Nucleus accumbens (tissue), 56 donors: ENCODE data around the gene PDE9A.

Experiments
- DNase-seq, 56 donors: peaks; one replicate each; lab custom pipeline; 2025; lab: John Stamatoyannopoulos, UW

Gene PDE9A

DNA sequence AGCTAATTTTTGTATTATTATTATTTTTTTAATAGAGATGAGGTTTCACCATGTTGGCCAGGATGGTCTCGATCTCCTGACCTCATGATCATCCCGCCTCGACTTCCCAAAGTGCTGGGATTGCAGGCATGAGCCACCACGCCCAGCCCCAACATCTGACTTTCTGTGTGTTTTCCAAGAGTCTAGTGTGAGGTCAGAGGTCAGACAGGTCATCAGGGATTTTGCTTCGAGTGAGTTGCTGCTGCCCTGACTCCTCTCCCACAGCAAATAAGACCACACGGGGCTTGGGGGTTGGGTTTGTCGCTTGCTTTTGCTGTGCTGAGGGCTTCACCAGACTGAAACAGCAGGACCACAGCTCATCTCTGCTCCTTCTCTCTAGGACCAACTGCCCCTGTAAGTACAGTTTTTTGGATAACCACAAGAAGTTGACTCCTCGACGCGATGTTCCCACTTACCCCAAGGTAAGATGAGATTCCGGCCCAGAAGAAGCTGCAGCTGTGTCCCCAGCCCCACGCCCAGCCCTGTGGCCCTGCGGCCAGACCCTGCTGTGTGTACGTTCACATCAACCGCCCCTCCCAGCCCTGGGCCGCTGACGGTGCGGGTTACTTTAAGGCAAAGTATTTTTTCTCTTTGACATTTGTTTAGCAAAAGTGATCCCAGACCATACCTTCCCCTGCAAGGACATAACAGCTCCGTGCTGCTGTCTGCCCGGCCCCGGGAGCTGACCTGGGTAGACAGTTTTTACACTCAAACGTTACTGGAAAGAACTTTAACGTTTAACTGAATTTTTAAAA, 97.5 kb downstream of the PDE9A start:
- DNase-seq: no peak

DNA sequence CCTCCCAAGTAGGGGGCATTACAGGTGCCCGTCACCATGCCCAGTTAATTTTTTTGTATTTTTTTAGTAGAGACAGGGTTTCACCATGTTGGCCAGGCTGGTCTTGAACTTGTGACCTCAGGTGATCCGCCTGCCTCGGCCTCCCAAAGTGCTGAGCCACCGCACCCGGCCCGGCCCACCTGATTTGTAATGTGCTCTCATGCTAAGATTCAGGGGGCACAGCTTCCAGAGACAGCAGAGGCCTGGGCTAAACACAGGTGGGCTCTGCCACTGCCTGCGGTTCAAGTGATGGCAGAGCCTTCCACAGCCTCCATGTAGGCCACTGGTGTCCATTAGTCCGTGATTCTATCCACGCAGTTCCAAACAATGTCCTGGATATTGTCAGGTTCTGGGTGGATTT, 98.4 kb downstream of the PDE9A start:
- no peak for DNase-seq

DNA sequence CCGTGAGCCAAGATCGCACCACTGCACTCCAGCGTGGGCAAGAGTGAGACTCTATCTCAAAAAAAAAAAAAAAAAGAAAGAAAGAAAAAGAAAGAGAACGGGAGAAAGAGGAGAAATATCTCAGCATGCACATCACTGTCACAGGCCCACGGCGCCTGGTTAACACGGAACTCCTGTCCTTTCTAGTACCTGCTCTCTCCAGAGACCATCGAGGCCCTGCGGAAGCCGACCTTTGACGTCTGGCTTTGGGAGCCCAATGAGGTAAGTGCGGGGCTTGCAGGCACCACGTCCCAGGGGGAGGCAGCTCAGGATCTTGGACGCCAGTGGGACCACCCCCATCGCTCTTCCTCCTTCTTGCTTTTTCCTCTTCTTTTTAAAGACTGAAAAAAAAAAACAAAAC, 100.4 kb downstream of the PDE9A start:
- no peak for DNase-seq

DNA sequence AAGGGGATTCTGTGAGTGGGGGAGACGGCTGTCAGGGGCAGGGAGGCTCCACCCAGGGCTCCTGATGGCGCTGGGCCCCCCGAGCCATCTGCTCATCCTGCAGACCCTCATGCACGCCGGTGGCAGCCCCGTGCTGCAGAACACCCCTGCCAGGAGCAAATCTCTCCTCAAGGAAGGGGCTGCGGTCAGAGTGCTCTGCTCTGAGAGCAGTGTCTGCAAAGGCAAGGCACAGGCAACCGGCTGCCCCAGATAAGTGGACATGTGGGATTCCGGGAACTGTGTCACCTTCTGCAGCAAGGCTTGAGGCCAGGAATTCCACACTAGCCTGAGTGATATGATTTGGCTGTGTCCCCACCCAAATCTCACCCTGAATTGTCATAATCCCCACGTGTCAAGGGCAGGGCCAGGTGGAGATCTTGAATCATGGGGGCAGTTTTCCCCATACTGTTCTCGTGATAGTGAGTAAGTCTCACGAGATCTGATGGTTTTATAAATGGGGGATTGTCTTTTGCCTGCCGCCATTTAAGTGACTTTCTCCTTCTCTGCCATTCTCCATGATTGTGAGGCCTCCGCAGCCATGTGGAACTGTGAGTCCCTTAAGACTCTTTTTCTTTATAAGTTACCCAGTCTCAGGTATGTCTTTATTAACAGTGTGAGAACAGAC, 101.0 kb downstream of the PDE9A start:
- DNase-seq: no peak

DNA sequence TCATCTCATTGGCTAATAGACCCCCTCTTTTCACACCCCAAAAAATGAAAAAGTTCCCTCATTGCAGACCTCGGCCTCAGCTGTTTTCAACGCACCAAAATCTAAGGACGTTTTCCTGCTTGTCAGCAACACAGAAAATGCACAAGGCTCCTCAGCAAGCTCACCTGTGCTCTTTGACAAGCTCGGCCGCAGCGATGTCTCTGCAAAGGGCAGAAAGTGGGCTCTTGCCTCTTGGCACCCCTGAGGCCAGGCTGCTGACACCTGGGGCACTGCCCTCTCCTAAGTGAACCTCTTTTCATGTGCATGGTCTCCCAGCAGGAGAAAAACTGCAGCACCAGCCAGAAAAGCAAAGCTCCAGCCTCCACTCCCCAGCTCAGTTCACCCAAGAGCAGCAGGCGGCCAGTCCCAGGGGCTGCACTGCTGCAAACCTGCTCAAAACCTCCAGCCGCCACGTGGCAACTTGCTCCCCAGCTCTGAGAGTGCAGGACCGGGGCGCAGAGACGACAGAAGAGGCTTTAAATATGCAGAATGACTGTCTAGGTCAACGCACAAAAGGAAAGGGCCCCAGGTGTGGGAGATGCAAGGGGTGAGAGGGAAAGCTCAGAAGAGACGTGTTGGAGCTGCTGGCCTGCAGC, 101.7 kb downstream of the PDE9A start:
- no peak for DNase-seq

DNA sequence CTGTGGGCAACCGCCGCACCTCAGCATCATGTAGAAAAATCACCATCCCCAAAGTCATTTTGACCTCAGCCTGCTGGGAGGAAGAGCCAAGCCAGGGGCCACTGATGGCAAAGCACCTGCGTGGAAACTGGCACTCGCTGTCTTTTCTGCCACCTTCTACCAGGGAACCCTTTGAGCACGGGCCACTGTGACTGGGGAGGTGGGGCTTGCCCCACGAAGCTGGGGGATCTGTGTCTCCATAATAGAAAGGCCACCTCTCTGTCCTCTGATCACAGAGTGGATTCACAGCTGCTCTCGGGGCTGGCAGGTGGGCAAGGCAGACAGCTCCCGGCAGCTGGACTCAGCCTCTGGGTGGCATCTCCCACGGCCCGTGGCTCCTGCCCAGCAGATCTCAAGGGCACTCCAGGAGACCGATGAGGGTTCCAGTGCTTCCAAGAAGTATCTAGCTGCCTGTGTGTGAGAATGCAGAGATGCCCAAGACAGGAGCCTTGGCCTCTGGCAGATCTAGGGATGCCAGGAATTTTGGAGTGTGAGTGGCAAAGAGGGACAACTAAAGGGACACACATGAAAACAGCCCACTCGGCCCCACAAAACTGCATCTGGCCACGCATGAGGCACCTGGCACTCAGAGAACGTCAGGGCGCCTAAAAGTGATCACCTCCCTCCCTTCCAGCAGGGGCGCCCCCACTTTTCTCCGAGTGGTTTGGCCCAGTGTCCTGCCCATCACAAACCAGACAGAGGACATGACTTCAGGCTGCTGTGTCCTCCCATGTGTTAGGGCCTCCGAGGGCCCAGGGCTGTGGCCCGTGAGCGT, 102.6 kb downstream of the PDE9A start:
- DNase-seq: no peak

DNA sequence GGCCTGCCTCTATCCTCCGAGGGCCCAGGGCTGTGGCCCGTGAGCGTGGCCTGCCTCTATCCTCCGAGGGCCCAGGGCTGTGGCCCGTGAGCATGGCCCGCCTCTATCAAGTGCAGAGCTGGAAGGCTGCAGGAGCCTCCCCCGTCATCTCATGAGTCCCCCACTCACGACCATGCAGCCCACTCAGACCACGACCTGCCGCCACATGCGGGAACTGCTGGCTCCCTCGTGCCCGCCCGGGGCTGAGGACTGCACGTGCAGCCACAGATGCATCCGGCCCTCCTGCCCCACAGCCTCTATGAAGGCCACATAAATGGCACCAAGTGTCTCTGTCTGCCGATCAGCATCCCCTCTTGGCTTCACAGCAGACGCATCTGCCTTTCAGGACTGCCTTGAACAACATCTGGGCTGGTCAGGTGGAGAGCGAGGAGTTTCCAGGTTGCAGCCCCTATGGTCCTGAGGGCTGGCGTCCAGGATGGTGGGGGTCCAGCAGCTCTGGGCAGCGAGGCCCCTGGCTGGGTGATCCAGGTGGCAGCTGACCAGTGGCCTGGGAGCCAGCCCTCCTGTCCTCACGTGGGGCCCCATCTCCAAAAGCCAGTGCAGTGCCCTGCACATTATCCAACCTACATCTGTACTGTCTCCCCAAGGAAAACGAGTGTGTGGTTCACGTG, 103.3 kb downstream of the PDE9A start:
- no peak for DNase-seq

DNA sequence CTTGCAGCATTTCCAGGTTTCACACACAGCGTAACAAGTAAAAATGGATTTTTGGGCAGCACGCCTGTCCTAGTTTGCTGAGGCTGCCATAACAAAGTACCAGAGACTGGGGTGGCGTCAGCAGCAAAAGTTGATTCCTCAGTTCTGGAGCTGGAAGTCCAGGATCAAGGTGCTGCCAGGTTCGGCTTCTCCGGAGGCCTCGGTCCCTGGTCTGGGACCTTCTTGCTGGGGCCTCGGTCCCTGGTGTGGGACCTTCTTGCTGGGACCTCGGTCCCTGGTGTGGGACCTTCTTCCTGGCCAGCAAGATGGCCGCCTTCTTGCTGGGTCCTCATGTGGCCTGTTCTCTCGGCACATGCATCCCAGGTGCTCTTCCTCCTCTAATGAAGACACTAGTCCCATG, 104.0 kb downstream of the PDE9A start:
- no peak for DNase-seq

DNA sequence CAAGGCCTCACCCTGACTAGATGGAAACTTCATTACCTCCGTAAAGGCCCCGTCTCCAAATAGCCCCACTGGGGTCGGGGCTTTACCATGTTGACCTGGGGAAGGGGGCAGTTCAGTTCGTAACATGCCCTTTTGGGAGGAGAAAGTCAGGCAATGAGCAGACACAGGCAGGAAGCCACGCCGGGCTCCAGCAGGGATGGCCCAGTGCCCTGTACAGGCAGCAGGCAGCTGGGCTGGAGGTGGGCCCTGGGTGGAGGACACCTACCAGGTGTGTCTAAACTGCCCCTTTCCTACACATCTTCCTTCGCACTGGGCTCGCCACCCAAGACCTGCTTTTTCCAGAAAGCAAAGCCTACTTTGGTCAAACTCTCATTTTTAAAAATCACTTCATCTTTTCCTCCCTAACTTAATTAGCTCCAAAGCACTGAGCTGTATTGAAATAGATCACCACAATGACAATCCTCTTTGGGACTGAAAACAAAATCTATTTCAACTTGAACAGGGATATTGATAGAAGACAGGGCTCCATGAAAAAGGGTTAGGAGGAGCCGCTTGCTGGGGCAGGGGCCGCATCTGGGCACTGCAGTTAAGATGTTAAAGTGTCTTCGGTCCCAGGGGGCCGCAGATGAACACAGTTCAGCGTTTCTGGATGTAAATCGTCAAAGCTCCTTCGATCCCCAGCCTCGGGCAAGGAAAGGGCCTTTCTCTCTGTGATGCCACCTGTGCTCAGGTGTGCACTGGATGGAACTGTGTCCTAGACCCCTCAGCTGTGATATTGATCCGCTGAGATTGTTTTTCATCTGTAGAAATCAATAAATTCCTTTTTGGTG, 104.6 kb downstream of the PDE9A start:
- DNase-seq: no peak

DNA sequence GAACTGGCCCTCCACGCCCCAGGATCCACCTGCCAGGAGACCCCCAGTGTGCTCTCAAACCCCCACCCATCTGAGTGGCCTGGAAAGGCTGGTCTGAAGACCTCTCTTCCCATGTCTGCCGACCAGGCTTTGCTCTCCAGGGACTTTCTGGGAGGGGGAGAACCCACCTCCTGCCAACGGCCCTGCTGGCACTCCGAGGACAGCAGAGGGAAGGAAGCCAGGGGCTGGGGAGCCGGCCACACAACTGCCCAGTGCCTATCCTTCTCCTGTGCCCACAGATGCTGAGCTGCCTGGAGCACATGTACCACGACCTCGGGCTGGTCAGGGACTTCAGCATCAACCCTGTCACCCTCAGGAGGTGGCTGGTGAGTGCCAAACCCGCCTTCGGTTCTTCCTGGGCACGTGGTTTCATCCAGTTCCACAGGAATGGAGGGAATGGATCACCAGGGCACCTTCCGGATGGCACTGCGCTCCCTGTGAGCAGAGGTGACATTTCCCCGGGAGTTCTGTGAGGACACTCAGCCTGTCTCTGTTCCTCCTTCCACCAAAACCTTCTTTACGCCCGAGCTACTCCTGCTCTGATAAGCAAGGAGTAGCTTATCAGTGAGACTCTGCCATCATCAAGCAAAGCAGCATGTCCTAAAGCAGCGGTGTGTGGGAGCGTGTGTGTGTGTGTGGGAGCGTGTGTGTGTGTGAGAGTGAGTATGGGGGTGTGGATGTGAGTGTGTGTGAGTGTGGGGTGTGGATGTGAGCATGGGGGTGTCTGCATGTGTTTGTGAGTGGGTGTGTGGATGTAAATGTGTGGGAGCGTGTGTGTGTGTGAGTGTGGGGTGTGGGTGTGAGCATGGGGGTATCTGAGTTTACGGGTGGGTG, 105.5 kb downstream of the PDE9A start:
- peak in 6 of 56 donors; percentile 4 to 22 (median 12) for DNase-seq

DNA sequence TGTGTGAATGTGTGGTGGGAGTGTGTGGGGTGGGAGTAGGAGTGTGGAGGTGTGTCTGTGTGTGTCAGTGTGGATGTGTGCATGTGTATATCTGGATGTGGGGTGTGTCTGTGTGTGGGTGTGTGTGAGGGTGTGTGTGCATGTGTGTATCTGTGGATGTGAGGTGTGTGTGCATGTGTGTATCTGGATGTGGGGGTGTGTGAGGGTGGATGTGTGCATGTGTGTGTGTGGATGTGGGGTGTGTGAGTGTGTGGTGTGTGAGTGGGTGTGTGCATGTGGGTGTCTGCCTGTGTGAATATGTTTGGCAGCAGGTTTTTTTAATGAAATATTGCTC, 106.1 kb downstream of the PDE9A start:
- no peak for DNase-seq

DNA sequence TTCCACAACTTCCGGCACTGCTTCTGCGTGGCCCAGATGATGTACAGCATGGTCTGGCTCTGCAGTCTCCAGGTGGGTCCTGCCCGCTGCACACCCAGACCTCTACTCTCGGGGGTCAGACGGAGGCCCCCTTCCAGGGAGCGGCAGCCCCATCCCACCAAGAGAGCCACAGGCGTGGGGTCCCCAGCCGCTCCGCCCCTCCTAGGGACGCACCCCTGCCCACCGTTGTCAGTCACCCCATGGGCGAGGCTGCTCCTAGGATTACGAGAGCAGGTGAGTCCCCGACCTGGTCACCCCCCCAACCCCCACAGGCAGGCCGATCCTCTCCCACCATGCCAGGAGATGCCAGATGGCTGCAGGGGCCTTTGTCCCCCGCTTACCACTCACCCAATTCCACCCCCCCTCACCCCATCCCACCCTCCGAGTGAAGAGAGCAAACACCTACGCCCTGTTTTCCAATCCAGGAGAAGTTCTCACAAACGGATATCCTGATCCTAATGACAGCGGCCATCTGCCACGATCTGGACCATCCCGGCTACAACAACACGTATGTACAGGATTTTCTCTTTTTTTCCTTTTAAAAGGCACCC, 107.0 kb downstream of the PDE9A start:
- no peak for DNase-seq

DNA sequence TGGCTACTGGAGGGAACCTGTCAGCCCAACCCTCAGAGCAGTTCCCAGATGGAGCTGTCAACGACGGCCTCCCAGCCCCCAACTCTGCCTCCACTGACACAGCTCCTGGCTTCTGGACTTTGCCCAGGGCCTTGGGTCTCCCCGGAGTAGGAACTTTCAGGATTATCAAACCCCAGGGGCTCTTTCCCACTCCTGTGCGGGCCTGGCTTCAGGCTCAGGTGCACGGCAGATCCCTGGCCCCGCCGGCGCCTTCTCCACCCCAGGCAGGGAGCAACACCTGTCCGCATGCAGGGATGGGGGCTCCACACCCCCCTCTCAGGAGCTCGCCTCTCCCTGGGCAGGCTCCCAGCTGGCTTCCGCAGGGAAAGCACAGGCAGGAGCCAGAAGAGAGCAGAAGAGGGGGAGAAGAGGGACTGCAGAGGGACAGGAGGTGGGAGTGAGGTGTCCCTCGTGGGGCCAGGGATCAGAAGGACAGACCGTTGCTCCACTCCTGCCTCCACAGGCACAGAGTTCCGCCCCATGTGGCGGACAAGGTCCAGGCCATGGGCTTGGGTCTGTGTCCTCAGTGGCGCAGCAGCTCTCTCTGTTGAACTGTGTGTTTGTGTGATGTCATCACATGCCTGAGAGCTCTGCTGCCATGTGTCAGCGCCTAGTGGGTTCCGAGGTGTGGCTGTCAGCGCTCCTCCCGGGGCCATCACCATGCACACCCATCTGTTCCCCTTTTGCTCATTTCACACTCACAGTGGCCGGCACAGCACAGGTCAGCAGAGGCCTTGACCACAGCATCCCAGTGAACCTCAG, 107.7 kb downstream of the PDE9A start:
- no peak for DNase-seq

DNA sequence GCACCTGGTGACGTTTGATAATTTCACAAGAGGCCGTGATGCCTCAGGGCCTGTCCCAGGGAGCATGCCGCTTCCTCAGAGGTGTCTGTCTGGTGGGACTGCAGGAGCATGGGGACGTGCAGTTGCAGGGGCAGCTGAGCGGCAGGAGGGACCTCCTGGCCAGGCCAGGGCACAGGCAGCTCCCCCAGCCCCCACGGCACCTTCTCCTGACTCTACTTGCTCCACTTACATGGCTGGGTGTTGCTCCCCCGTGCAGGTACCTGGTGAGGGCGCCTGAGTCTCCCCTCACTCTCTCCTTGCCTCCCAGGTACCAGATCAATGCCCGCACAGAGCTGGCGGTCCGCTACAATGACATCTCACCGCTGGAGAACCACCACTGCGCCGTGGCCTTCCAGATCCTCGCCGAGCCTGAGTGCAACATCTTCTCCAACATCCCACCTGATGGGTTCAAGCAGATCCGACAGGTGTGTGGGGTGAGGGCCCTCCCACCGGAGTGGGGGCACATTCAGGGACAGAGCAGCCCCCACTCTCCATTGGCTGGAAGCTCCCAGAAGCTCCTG, 108.4 kb downstream of the PDE9A start:
- DNase-seq: no peak

DNA sequence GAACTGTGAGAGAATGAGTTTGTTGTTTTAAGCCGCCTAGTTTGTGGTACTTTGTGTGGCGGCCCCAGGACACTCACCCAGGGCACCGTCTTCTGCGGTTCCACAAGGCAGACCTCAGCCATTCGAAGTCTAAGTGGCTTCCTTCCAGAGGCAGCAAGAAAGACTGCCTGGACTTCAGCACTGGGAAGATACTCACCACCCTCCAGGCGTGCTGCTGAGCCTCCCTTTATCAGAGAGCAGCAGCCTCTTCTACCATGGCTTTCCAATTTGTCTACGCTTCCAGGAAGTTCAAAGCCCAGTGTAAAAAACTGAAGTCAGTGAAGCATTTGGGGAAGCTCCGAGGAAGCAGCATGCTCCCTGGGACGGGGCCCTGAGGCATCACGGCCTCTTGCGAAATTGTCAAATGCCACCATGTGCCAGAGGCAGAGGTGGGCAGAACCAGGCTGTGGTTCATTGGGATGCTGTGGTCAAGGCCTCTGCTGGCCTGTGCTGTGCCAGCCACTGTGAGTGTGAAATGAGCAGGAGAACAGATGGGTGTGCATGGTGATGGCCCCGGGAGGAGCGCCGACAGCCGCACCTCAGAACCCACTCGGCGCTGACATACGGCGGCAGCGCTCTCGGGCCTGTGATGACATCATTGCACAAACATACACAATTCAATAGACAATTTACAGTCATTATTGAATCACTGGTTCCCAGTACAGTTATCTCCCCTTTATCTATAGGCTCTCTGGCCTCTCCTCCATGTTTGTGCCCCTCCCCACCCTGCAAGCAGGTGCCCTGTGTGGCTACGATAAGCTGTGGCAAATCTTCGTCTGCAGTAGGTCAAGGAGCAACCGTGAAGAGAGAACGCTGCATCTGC, 110.4 kb downstream of the PDE9A start:
- DNase-seq: peak in 3 of 56 donors; percentile 14 to 17 (median 14)

DNA sequence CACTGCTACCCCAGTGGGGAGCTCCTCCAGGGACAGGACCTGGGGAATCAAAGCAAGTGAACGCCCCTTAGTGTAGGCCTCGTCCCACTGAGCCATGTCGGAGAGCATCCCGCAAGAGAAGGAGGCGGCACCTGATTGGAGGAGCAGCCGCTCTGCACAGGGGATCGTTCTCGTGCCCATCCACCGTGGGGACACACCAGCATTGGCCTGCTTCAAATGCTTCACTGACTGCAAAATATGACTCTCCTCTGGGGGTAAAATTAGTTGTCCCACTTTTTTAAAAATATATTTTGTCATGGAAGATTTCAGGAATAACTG, 111.0 kb downstream of the PDE9A start:
- no peak for DNase-seq
